HG03460 (cell line): ENCODE measurements around the gene NUDT16.

Source experiments
- ATAC-seq: cut with Tn5 transposase; IDR thresholded peaks from one replicate; pipeline ENCODE4 v1.9.1; 2021; ENCODE audit not compliant: unreplicated experiment

NUDT16 gene

DNA sequence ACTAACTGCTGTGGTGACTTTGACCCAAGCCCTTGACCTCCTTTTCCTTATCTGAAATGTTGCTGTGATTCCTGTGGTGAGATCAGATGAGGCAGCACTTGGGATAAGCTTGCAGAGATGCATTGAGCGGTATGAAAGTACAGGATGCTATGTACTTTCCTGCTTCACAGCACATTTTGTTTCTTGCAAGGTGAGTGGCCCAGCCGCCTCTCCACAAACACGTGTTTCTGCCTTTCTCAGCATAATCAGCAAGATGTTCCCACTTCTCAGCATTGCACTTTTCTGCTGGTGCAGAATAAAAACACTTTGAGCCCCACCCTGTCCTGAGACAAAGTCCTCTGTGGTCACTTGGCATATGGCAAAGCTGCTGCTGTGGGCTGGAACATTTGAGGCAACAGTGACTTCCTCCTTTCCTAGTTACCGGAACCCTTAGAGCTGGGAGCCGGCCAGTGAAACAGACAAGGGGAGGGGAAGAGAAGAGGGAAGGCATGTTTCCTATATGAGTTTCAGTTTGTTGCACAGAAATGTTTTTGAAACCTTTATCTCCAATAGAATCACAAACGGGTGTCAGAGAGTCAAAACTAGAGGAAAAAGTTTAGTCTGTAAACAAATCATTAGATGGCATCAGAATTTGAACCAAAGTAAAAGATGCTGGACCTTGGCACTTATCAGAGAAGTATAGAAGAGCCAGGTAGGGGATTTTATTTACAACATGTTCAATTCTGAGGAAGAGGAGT lies 5.0 kb downstream of the NUDT16 start:
- ATAC-seq: no peak

DNA sequence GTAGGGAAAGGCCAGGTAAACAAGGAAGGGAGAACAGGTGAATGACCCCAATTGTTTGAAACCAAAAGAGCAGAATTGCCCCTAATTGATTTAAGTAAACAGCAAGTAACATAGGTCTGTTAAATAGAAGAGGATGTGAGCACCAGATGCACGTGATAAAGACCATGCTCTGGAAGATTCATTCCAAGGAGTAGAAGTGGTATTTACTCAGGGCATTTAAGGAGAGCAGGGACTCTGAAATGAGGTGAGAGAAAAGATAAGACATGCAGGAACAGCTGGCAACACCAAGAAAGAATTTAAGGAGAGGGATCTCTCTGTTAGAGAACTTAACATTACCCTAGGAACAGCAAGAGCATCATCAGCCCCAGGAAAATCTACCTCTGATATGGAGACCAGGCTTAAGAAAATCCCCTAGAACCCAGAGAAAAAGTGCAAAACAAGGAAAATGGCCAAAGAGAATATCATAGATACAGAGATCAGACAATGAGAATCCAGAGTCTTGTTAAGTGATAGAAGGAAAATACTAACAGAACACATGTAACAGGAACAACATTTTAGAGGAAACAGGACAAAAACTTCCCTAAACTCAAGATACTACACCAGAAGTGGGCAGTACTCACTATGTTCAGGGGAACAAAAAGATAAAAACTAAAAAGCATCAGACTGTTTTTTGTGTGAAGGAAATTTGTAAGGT lies 6.4 kb downstream of the NUDT16 start:
- no peak for ATAC-seq

DNA sequence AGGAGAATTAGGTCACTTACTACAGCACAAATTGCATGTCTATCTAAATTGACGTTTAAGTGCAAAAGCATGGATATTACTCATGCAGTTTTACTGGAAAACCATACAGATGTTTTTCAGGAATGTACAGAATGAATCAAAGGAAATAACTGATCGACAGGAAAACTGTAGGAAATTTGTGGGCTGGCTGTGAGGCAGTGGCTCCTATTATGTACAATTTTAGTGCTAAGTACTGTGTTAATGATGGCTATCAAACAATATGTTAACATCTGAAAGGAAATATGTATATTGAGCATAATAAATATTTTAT lies 6.9 kb downstream of the NUDT16 start:
- no peak for ATAC-seq

DNA sequence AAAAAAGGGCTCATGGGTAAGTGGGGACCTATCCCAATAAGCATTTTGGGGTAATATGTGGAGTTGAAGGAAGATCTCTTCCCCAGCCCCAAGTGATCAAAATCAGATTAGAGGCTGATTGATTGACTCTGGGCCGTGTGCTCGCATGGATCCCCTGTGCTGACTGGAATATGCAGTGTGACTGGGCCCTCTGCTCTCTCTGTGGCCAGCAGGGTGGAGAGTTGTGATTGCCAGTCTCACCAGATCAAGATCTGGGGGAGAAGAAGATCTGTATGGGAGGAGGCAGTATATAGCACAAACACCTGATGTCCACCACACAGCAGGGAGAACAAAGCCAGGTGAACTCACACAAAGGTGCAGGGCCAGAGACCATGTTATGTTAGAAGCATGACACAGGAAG lies 8.8 kb downstream of the NUDT16 start:
- no peak for ATAC-seq

DNA sequence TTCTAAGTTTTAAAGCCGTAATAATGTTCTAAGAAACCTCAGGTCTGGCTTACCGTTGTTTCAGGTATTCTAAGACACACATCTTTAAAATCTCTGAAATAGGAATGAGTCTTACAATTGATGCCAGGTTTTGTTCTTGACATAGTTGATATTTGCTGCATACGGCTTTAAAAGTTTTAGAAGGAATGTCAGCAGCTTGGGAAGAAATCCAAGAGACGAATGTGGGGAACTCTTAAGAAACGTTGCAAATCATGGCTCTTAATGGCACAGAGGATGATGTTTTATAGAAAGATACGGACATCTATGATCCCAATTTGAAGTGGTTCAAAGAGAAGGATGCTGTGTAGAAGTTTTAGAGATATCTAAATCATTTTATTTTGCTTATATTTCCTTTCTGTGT lies 11.5 kb downstream of the NUDT16 start:
- ATAC-seq: no peak

DNA sequence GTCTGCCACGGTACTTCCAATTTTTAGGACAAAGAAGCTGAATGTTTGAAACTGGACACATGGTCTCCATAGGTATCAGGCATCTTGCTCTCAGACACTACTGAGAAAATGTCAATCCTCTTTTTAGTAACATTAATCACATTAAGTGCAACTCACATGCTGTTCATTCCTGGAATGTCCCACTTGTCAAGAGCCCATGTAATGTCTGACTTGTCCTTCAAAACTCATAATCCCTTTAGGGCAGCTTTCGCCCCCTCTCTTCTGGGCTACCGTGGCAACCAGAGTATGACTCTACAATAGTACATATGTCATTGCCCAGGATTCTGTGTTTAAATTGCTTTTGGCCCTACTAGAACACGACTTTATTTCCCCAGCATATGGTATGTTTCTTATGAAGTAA lies 12.3 kb downstream of the NUDT16 start:
- ATAC-seq: no peak

DNA sequence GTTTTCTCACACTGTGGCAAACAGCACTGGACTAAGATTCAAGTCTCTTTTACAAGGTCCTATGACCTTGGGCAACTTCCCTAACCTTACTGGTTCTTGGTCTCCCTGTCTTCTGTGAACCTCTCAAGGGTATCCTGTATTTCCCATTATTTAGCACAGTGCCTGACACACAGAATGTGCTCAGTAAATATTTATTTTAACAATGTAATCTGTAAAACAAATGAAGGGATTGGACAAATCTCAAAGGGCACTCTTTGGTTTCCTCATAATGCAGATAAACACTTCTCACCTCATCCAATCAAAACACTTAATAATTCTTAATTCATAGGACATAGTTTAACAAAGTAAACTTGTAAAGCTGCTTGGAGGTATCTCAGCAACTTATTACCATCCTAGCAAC lies 12.8 kb downstream of the NUDT16 start:
- no peak for ATAC-seq

DNA sequence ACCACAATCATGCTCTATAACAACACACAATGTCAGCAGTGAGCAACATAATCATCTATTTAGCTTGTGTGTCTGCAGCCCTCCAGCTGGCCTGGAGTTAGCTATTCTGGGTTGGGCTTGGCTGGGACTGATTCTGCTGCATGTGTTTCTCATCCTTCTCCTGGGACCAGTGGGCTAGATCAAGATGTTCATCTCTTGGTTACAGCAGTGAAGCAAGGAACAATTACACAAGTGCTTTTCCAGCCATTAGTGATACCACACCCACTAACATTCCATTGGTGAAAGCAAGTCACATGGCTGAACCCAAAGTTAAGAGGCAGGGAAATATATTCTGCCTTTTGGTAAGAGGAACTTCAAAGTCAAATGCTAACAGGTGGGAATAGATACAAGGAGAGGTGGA lies 14.6 kb downstream of the NUDT16 start:
- ATAC-seq: no peak

DNA sequence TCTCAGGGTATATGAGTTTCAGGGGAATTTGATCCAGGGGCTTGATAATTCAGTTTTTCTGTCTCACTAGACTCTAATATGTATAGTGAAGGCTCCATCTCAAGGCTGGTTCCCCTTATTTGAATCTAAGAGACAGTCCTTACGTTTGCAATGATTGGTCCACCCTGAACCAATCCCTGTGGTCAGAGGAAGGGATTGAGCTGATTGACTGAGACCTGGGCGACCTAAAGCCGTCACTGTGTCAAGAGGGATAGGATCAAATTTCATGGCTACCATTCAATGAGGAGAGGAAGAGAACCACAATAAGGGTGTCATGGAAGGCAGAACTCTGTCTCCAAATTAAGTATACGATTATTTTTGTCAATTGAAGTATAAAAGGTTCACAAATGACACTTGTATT lies 16.3 kb downstream of the NUDT16 start:
- no peak for ATAC-seq

DNA sequence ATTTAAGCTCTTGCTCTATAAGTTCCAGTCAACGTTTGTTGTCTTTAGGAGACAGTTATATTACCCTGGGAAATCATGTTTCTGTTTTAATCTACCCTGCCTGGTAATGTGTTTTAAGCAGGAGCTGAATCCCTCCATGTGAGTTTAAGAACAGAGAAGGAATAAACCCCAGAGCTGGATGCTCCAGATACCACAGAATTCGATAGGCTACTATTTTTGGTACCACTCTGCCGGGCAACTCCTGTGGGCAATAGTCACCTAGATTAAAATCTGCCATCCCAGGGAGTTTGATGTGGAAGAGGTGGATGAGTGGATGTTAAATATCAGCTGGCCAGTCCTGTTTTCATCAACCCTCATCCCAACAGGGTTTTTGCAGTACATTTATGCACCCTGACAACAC lies 20.4 kb downstream of the NUDT16 start:
- ATAC-seq: no peak

DNA sequence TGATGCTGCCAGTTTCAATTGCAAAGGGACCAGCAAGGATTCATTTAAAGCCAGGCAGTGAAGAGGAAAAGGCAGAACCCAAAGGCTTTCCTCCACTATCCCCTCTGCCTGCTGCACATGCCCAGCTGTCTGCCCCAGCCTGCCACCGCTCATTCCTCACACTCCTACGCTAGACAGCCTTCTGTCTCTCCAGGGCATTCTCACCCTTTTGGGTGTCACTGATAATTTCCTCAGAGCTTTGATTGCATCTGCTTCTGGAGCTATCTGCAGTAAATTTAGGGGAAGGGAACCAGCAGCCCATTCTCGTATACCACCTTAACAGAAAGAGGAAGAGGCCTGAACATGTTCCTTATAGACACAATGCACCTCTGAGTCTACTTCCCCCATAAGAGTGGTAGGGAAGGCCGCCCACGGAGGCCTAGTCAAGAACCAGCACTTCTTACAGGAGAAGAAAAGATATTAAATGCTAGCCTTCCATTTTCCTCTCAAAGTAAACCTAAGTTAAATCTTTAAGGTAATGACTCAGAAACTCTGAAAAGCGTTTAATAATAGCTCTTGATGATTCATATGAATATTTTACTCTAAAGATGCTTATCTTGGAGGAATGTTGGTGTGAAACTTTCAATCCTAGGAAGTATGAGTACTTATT lies 20.9 kb downstream of the NUDT16 start:
- no peak for ATAC-seq

DNA sequence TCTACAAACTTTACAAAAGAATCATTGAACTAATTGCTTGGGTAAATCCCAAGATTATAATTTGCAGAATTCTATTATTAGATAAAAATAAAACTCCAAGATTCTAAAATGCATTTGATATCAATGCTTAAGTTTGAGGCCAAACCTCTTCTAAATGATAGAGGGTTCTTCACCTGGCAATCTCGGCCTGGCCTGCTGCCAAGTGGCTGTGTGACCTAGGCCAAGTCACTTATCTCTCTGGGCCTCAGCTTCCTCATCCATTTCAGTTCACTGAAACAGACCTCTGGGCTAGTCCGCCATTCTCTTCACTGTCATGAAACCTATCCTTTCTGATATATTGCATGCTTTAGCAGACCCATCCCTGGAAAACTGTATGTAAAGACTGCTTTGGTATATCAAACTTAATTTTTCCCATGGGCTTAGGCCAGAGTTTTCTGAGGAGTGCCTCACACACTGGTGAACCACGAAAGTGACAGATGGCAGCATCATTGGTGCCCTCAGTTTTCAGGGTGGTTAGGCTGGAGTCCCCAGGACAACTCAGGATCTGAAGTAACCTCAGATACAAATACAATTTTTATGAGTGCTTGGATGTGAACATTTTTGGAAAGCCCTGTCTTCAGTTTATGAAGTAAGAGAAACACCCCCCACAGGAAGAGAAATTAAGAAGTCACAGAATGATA lies 21.8 kb downstream of the NUDT16 start:
- ATAC-seq: no peak

DNA sequence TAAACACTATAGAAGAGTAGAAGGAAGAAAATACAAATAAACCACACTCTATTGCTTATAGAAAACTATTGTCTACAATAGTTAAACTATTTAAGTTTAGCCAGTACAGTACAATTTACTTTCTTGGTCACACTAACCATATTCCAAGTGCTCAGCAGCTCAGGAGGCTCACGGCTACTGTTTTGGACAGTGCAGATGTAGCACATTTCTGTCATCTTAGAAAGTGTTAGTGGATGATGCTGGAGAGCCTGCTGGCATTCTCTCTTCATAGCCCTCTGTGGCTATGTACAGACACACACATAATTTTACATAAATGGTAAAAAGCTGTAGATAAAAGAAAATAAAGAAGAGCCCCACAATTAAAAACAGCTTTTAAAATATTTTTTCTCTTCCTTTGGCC lies 23.8 kb downstream of the NUDT16 start:
- ATAC-seq: no peak

DNA sequence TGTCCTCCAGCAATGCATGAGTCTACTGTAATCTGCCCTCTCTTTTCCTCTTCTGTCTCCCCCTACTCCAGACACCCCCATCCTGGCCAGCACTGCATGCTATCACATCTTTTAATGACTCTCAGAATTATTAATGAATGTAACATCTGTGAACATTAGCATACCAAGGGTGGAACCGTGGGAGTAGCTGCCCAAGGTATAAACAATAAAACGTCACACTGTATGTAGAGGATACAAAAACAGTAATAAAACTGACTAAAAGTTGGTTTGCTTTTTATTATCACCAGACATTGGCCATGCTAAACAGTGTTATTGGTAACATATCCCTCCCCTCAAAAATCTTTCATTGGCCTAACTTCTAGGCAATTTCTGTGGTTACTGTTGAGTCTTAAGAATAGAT lies 24.7 kb downstream of the NUDT16 start:
- ATAC-seq: no peak

DNA sequence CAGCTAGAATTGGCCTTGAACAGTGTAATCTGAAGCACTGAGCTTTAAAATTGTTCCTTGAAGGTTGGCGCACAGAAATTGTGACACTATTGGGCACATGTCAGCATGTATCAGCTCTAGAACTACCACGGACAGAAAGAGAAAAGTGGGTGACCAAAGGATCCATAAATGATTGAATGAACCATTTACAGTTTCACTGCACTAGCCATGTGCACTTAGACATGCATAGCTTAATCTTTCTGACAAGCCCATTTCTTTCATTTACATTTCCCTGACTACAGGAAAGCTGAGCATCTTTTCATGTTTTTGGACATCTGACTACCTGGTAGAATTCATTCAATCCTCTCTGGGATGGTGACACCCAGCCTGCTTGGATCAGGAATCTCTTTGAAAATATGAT lies 36.2 kb downstream of the NUDT16 start:
- ATAC-seq: no peak

DNA sequence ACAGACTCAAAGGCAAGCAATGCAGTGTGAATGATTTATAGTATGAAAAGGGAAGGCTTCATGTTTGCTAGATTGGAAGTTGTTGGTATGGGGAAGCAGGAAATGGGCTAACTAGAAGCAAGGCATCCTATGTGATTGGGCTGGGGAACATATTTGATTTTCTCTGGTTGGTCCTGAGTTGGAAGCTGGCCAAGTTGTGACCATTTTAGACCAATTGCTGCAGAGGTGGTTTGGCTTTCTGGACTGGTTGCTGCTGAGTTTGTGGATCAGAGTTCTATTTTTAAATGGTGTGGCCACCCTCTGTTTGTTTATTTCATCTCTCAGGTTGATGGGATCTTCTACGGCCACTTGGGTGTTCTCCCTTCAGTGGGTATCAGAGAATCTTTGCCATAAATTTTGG lies 39.7 kb downstream of the NUDT16 start:
- ATAC-seq: no peak

DNA sequence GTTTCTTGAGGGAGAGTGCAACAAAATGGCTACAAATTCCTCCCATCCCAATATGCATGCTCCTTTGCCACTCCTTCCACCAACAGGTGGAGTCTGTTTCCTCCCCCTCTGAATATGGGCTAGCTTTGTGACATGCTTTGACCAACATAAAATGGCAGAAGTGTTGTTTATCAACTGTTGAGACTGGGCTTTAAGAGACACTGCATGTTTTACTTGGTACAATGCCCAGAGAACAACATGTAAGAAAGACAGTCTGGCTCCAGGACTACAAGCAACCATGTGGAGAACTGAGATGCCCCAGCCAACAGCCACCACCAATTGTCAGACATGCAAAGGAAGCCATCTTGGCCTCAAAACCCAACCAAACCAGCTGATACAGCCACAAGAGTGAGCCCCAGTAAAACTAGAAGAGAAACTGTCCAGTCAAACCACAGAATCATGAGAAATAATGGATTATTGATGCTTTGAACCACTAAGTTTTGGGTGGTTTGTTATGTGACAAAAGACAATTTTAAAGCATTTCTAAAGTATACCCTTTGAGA lies 40.5 kb downstream of the NUDT16 start:
- ATAC-seq: no peak

DNA sequence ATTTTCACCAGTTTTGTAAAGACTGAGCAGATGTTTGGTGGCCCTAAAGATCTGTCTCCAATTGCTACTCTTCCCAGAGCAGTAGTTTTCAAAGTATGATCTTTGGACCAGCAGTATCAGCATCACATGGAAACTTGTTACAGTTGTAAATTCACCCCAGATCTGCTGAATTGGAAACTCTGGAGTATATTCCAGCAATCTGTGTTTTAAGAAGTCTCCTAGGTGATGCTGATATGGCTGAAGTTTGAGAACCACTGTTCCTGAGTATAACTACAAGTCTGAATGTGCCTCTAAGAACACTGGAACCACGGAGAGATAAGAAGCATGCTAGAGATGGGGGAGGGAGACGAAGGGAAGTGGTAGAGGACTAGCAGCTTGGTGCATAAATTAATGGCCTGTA lies 45.7 kb downstream of the NUDT16 start:
- ATAC-seq: no peak

DNA sequence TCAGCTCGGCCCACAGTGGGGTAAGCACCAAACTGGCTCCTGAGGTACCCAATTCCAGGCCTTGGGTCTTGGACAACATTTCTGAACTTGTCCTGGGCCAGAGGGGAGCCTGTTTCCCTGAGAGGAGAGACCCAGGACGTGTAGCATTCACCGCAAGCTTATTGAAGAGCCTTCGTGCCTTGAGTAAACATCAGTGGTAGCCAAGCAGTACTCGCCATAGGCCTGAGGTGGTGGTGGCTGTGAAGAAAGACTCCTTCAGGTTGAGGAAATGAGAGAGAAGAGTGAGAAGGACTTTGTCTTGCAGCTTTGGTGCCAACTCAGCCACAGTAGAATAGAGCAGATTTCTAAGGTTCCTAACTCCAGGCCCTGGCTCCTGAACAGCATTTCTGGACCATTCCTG lies 50.2 kb downstream of the NUDT16 start:
- ATAC-seq: no peak

DNA sequence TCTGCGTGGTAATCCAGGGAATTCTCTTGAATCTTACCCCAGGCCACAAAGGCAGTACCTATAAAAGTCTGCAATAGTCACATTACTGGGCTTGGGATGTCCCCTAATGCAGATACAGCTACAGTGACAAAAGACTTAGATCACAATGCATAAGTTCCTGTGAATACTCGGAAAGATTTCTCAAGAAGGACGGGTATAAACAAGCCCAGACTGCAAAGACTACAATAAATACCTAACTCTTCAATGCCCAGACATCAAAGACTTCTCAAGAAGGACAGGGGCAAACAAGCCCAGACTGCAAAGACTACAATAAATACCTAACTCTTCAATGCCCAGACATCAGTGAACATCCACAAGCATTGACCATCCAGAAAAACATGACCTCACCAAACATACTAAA lies 50.9 kb downstream of the NUDT16 start:
- no peak for ATAC-seq

DNA sequence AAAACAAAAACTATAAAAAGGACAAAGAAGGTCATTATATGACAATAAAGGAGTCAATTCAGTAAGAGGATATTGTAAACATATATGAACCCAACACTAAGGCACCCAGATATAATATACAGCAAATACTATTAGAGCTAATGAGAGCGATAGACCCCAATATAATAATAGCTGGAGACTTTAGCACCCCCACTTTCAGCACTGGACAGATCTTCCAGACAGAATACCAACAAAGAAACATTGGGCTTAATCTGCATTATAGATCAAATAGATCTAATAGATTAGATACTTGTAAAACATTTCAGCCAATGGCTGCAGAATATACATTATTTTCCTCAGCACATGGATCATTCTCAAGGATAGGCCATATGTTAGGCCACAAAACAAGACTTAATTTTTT lies 53.4 kb downstream of the NUDT16 start:
- ATAC-seq: no peak
